HG02798 (cell line): ENCODE data around the gene MYO5A.
"Not testable (repeated sequence)": the region's sequence is repeated elsewhere in the genome, so short reads cannot be mapped to it uniquely, and the experiment has no call there.

ENCODE experiments used
- ATAC-seq: cut with Tn5 transposase; IDR thresholded peaks from one replicate; pipeline ENCODE4 v1.9.1; 2021; ENCODE audit warnings: mild to moderate bottlenecking; ENCODE audit not compliant: unreplicated experiment, poor library complexity

MYO5A gene

GRCh38 chr15:52303093-52303772 is 225.4 kb downstream of the MYO5A start:
- ATAC-seq, result no peak

DNA sequence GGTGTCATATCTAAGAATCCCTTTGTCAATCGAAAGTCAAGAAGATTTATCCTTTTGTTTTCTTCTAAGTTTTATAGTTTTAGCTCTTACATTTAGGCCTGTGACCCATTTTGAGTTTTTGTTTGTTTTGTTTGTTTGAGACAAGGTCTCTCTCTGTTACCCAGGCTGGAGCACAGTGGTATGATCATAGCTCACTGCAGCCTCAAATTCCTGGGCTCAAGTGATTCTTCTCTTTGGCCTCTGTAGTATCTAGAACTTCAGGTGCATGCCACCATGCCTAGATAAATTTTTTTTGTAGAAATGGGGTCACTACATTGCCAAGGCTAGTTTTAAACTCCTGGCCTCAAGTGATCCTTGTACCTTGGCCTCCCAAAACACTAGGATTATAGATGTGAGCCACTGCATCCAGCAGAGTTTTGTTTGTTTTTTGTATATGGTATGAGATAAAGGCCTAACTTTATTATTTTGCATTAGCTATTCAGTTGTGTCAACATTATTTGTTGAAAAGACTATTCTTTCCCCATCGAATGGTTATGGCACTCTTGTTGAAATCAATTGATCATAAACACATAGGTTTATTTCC is 227.3 kb downstream of the MYO5A start:
- ATAC-seq, result no peak

DNA sequence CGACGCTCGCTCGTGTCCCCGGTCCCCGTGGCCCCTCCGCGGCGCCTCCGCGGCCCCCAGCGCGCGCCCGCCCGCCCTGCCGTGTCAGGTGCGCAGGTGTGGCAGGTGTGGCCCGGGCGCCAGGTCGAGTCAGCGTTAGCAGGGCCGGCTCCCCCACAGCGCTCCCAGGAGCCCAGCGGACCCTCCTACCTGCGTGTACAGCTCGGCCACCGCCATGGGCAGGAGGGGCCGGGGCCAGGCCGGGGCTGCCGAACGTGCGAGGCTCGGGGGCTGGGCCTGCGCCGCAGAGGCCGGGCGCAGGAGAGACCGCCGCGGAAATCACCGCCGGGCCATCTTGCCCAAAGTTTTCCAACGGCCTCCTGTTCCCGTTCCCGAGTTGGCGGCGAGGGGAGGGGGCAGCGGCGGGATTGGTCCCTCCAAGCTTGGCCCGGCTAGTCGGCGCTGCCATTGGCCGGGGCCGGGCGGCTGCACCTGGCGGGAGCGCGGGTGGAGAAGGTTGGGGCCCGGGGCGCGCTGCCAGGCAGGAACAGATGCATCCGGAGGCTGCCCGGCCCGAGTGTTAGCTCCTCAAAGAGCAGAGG is 233.2 kb downstream of the MYO5A start, which contains the start of gene MYO5C:
MYO5C (minus strand) TSS at position 384 of the 581 bp plus-strand sequence; CDS start at position 216, 168 bp downstream.
- no peak for ATAC-seq

DNA sequence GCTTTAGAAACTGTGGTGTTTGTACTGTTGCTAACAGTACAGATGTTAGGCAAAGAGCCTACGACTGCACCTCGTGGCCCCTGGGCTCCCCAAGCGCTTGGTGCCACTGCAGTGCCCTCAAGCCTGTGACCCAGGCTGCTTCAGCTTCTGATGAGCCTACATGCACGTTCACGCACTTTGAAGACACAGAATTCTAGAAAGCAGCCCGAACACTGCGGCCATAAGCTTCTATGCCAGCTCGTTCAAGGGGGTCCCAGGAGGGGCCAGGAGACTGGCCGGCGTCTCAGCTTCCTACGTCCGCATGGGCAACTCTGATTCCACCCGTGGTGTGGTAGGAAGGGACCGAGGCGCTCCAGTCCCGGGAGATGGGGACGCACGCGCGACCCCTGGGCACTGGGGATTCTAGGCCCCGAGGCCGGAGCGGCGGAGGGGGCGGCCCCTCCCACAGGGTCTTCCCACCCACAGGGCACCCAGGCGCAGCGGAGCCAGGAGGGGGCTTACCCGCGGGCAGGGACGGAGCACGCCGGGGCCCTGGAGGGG is 233.7 kb downstream of the MYO5A start:
- no peak for ATAC-seq

GRCh38 chr15:52292780-52293392 is 235.8 kb downstream of the MYO5A start:
- no peak for ATAC-seq

DNA sequence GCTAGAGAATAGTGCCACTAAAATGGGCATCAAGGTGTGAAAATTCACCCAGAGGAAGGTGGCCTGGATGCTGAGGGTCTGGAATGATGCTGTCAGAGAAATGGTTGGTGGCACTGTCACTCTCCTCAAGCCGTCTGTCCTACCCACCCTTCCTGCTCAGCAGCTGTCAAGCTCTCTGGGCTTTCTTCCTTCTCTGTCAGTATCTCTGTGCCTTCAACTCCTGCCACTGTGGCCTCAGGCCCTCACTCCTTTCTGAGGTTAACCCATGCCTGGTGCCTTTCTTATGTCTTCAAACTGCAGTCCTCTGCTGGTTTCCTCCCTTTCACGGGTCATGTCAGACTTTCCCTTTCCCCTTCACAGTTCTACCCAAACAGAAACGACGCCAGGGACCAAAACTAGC is 237.5 kb downstream of the MYO5A start:
- peak; percentile 66 for ATAC-seq

DNA sequence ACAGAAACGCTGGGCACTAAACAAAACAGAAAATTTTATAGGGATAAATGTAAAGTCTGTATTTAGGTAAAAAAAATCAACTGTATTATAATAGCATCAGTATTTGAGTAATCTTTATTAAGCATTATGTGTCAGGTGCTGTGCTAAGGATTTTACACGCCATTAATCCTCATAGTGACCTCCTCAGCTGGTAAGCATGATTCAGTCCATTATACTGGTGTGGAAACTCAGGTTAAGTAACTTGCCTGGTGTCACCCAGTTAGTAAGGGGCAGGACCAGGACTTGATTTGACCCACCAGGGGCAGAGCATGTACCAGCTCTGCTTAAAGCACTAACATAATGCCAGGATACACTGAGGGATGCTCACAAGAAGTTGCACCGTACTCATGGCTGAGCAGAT is 237.9 kb downstream of the MYO5A start:
- peak; percentile 18 for ATAC-seq

DNA sequence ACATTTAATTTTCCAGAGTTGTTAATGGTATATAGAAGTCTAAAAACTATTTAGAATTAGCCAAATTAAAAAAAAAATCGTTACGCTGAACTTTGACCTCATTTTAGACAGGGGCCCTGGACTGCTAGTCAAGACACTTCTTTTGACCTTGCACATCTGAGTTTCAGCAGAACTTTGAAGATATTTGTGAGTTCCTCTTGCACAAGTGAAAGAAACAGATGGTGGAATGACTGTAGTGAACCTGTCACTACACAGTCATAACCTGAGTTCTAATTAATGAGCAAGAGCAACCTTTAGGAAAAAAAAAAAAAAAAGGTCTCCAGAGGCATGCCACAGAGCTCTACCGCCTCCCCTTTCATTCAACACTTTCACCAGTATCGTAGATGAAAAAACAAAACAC is 238.4 kb downstream of the MYO5A start:
- peak; percentile 35 for ATAC-seq

DNA sequence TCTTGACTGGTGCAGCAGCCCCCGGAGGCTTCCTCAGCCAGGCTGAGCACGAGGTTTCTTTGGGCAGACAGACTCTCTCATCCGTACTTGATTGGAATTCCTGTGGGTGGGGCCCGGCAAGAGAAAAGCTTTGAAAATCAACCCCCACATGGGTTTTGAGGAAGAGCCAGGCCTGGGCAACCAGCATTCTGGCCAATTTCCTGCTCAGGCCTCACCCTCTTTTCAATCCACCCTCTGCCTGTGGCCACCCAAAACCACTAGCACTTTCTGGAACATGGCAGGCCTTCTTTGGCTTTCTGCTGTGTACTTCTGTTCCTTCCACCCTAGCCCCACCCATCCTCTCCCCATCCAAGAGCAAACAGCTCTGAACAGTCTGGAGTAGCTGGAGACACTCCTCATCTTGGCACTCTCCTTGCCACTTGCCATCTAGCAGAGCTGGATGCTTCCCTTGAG is 239.0 kb downstream of the MYO5A start:
- ATAC-seq, result no peak

DNA sequence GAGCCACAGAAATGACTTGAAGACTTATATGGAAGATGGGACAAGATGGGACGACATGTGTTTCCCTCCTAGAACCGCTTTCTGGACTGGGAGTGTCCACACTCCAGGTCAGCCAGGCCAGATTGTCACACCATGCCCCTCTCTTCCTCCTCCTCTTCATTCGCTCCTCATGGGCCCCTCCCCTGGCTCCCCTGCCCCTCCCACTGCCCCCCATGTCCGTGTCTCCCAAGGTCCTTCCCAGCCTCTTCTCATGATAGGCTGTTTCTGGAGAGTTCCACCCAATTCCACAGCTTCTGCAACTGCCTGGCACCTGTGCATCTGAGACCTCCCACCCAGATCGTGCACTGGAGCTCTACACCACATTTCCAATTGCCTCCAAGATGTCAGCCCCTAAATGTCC is 239.7 kb downstream of the MYO5A start:
- ATAC-seq, result no peak

GRCh38 chr15:52288051-52288942 is 240.4 kb downstream of the MYO5A start:
- no peak for ATAC-seq

GRCh38 chr15:52287114-52287513 is 241.6 kb downstream of the MYO5A start:
- no peak for ATAC-seq

- not testable (repeated sequence) for ATAC-seq
Measured at GRCh38 chr15:52285941-52286340, 242.7 kb downstream of the MYO5A start.

- no peak for ATAC-seq
Measured at GRCh38 chr15:52284164-52284563, 244.5 kb downstream of the MYO5A start.

GRCh38 chr15:52283281-52283680 is 245.4 kb downstream of the MYO5A start:
- ATAC-seq, result no peak

DNA sequence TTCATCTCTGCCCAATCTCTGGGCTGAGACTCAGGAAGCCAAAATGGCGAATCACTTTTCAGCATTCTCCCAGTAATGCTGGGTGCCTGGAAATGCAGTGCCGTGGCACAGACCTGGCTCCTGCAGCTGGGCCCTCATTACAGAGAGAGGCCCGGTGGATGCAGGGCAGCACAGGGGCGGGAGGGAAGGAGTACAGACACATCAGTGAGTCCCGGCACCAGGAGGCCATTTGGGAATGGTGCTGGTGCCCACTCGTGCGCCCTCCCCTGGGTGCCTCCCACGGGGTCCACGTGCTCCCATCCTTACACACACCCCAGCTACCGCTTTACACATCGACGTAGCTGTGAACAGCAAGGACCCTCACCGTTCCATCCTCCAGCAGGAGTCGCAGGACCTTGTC is 246.3 kb downstream of the MYO5A start:
- no peak for ATAC-seq

GRCh38 chr15:52281085-52282035 is 247.3 kb downstream of the MYO5A start:
- ATAC-seq, result no peak

GRCh38 chr15:52280326-52281084 is 248.2 kb downstream of the MYO5A start:
- no peak for ATAC-seq
